HEK293 (cell line): Measurements from ENCODE around the gene SLC29A3.

Source experiments
- CTCF ChIA-PET: fragments of 350-600 bp; formaldehyde crosslinking; extraction: SDS; loops from one replicate; lab custom pipeline; 2021; ENCODE audit warnings: antibody characterized with exemption; lab: Yijun Ruan, JAX
- POLR2A ChIA-PET: fragments of 300-600 bp; formaldehyde crosslinking; extraction: SDS; loops from one replicate; lab custom pipeline; 2020; ENCODE audit warnings: antibody characterized with exemption, inconsistent platforms; lab: Yijun Ruan, JAX
- H3K27ac ChIP-seq: fragments of 200-500 bp; sonication (Bioruptor generic); 2 replicates; pipeline ENCODE4 v1.5.1; 2014; ENCODE audit warnings: low read depth, low read length, control low read depth, inconsistent platforms; ENCODE audit errors: extremely low read depth
- H3K36me3 ChIP-seq, 2 experiments: fragments of 200-500 bp in 1 of 2; sonication (Bioruptor generic) in 1 of 2; 1 replicate in 1 of 2; 2 replicates in 1 of 2; pipeline ENCODE4 v1.5.1; 2014 to 2017; ENCODE audit warnings: inconsistent platforms in 2 of 2, low read length in 2 of 2; ENCODE audit not compliant: control insufficient read depth in 2 of 2, insufficient read depth in 1 of 2
- H3K4me1 ChIP-seq: fragments of 200-500 bp; sonication (Bioruptor generic); 2 replicates; pipeline ENCODE4 v1.5.1; 2014; ENCODE audit warnings: mild to moderate bottlenecking, low read length, inconsistent platforms; ENCODE audit not compliant: control insufficient read depth, insufficient read depth
- H3K4me3 ChIP-seq: 2 replicates; pipeline ENCODE4 v1.5.1; 2011; ENCODE audit warnings: low read depth, mild to moderate bottlenecking, control low read depth, low read length, moderate library complexity
- H3K9me3 ChIP-seq: fragments of 200-500 bp; sonication (Bioruptor generic); 2 replicates; pipeline ENCODE4 v1.5.1; 2014; ENCODE audit warnings: low read depth, low read length, inconsistent platforms; ENCODE audit not compliant: control insufficient read depth, insufficient read depth
- GFI1B ChIP-seq: fragments of 450-650 bp; formaldehyde crosslinking; IDR thresholded peaks from 2 replicates; pipeline ENCODE4 v1.5.1; 2016; ENCODE audit warnings: missing biosample characterization, missing genetic modification characterization
- GLI2 ChIP-seq: fragments of 450-650 bp; formaldehyde crosslinking; IDR thresholded peaks from 2 replicates; pipeline ENCODE4; 2017; ENCODE audit warnings: missing biosample characterization, missing genetic modification characterization, low read depth, borderline replicate concordance
- GLI4 ChIP-seq: fragments of 450-650 bp; formaldehyde crosslinking; IDR thresholded peaks from 2 replicates; pipeline ENCODE4 v1.5.1; 2016; ENCODE audit warnings: missing biosample characterization, missing genetic modification characterization
- GLIS1 ChIP-seq: fragments of 450-650 bp; formaldehyde crosslinking; IDR thresholded peaks from 2 replicates; pipeline ENCODE4 v1.5.1; 2016; ENCODE audit warnings: missing biosample characterization, missing genetic modification characterization
- IKZF3 ChIP-seq: fragments of 450-650 bp; IDR thresholded peaks from 2 replicates; pipeline ENCODE4 v1.5.0; 2018; ENCODE audit warnings: missing biosample characterization, mild to moderate bottlenecking, missing genetic modification characterization, moderate library complexity
- KLF1 ChIP-seq: fragments of 450-650 bp; formaldehyde crosslinking; IDR thresholded peaks from 2 replicates; pipeline ENCODE4 v1.5.1; 2016; ENCODE audit warnings: missing biosample characterization, missing genetic modification characterization
- RBAK ChIP-seq: fragments of 450-650 bp; formaldehyde crosslinking; IDR thresholded peaks from 2 replicates; pipeline ENCODE4 v1.5.1; 2016; ENCODE audit warnings: missing biosample characterization, missing genetic modification characterization
- TCF7L2 ChIP-seq: IDR thresholded peaks from 2 replicates; pipeline ENCODE4 v1.6.1; 2011; ENCODE audit warnings: low read depth, mild to moderate bottlenecking, inconsistent platforms, low read length, moderate library complexity, borderline replicate concordance
- TRIM28 ChIP-seq: IDR thresholded peaks from 2 replicates; pipeline ENCODE4 v1.6.1; 2011; ENCODE audit warnings: low read length, control low read depth, borderline replicate concordance
- ZBTB17 ChIP-seq: fragments of 450-650 bp; formaldehyde crosslinking; IDR thresholded peaks from 2 replicates; pipeline ENCODE4 v1.5.1; 2016; ENCODE audit warnings: missing biosample characterization, missing genetic modification characterization
- ZBTB26 ChIP-seq: fragments of 450-650 bp; formaldehyde crosslinking; optimal IDR thresholded peaks from 2 replicates; pipeline ENCODE3; 2016; ENCODE audit warnings: missing biosample characterization, mild to moderate bottlenecking, missing genetic modification characterization
- ZBTB44 ChIP-seq: fragments of 450-650 bp; IDR thresholded peaks from 2 replicates; pipeline ENCODE4 v1.5.1; 2018; ENCODE audit warnings: missing biosample characterization, mild to moderate bottlenecking, missing genetic modification characterization
- ZBTB48 ChIP-seq: fragments of 450-650 bp; formaldehyde crosslinking; IDR thresholded peaks from 2 replicates; pipeline ENCODE4 v1.5.1; 2016; ENCODE audit warnings: missing biosample characterization, missing genetic modification characterization
- ZEB2 ChIP-seq: fragments of 450-650 bp; formaldehyde crosslinking; IDR thresholded peaks from 2 replicates; pipeline ENCODE4 v1.5.1; 2016; ENCODE audit warnings: missing biosample characterization, missing genetic modification characterization
- ZIC2 ChIP-seq: fragments of 450-650 bp; formaldehyde crosslinking; IDR thresholded peaks from 2 replicates; pipeline ENCODE4 v1.5.1; 2016; ENCODE audit warnings: missing biosample characterization, missing genetic modification characterization
- ZNF132 ChIP-seq: fragments of 450-650 bp; formaldehyde crosslinking; IDR thresholded peaks from 2 replicates; pipeline ENCODE4 v1.5.1; 2017; ENCODE audit warnings: missing biosample characterization, missing genetic modification characterization, borderline replicate concordance
- ZNF184 ChIP-seq: fragments of 450-650 bp; IDR thresholded peaks from 2 replicates; pipeline ENCODE4 v1.5.1; 2018; ENCODE audit warnings: missing biosample characterization, mild to moderate bottlenecking, missing genetic modification characterization
- ZNF19 ChIP-seq: fragments of 450-650 bp; formaldehyde crosslinking; IDR thresholded peaks from 2 replicates; pipeline ENCODE4; 2016; ENCODE audit warnings: missing biosample characterization, missing genetic modification characterization, low read depth
- ZNF202 ChIP-seq: fragments of 450-650 bp; formaldehyde crosslinking; IDR thresholded peaks from 2 replicates; pipeline ENCODE4 v1.5.1; 2016; ENCODE audit warnings: missing biosample characterization, missing genetic modification characterization, borderline replicate concordance
- ZNF214 ChIP-seq: fragments of 450-650 bp; formaldehyde crosslinking; IDR thresholded peaks from 2 replicates; pipeline ENCODE4 v1.5.1; 2017; ENCODE audit warnings: missing biosample characterization, mild to moderate bottlenecking, missing genetic modification characterization, borderline replicate concordance
- ZNF239 ChIP-seq: fragments of 450-650 bp; formaldehyde crosslinking; IDR thresholded peaks from 2 replicates; pipeline ENCODE4 v1.5.1; 2016; ENCODE audit warnings: missing biosample characterization, missing genetic modification characterization
- ZNF341 ChIP-seq: fragments of 450-650 bp; formaldehyde crosslinking; IDR thresholded peaks from 2 replicates; pipeline ENCODE4; 2016; ENCODE audit warnings: low read depth, missing biosample characterization, missing genetic modification characterization
- ZNF362 ChIP-seq: fragments of 450-650 bp; formaldehyde crosslinking; IDR thresholded peaks from 2 replicates; pipeline ENCODE4 v1.5.1; 2016; ENCODE audit warnings: missing biosample characterization, missing genetic modification characterization
- ZNF658 ChIP-seq: fragments of 450-650 bp; formaldehyde crosslinking; IDR thresholded peaks from 2 replicates; pipeline ENCODE4; 2016; ENCODE audit warnings: missing biosample characterization, missing genetic modification characterization
- ZNF664 ChIP-seq: fragments of 450-650 bp; formaldehyde crosslinking; IDR thresholded peaks from 2 replicates; pipeline ENCODE4 v1.5.1; 2016; ENCODE audit warnings: missing biosample characterization, missing genetic modification characterization
- ZNF670 ChIP-seq: fragments of 450-650 bp; formaldehyde crosslinking; IDR thresholded peaks from 2 replicates; pipeline ENCODE4 v1.5.1; 2016; ENCODE audit warnings: missing biosample characterization, missing genetic modification characterization, low read depth
- ZNF76 ChIP-seq: fragments of 450-650 bp; formaldehyde crosslinking; IDR thresholded peaks from 2 replicates; pipeline ENCODE4; 2016; ENCODE audit warnings: low read depth, missing biosample characterization, missing genetic modification characterization, borderline replicate concordance
- ZNF785 ChIP-seq: fragments of 450-650 bp; formaldehyde crosslinking; IDR thresholded peaks from 2 replicates; pipeline ENCODE4 v1.5.1; 2016; ENCODE audit warnings: missing biosample characterization, missing genetic modification characterization
- ZNF791 ChIP-seq: fragments of 450-650 bp; formaldehyde crosslinking; IDR thresholded peaks from 2 replicates; pipeline ENCODE4 v1.5.1; 2016; ENCODE audit warnings: missing biosample characterization, missing genetic modification characterization
- ZSCAN4 ChIP-seq: fragments of 450-650 bp; formaldehyde crosslinking; IDR thresholded peaks from 2 replicates; pipeline ENCODE4 v1.5.1; 2017; ENCODE audit warnings: missing biosample characterization, missing genetic modification characterization

The SLC29A3 gene

GRCh38 chr10:71289421-71290130 is 29.5 kb upstream of the SLC29A3 start:
- ChIA-PET POLR2A (no interaction called here), CTCF (interaction anchor here (1.1 to 1.3 kb wide), 3 partner anchors 14 to 386 kb away, joined by 3 to 4 read pairs (median 4); no protein-coding TSS in a partner anchor)
- peaks cover 3 to 100% of the 10 kb centered on the region in 2 experiments; a peak in 2 of 3 replicates for H3K36me3 ChIP-seq
- TF ChIP-seq ZNF341 (tag by site-specific recombination) (no peak), ZNF362 (tag by site-specific recombination) (no peak), ZBTB26 (no peak), ZNF791 (no peak), GFI1B (no peak), IKZF3 (no peak), ZNF658 (no peak), RBAK (tag by site-specific recombination) (no peak), ZBTB48 (tag by site-specific recombination) (no peak), ZIC2 (no peak), GLIS1 (tag by site-specific recombination) (no peak), ZNF76 (tag by site-specific recombination) (no peak), ZNF132 (tag by site-specific recombination) (no peak), ZEB2 (tag by site-specific recombination) (no peak), ZNF202 (tag by site-specific recombination) (no peak), GLI2 (tag by site-specific recombination) (no peak), ZNF664 (tag by site-specific recombination) (no peak), ZSCAN4 (no peak)
- H3K4me3 ChIP-seq: no peak overlapping the region
- H3K9me3 ChIP-seq: no peaks in the 10 kb centered on the region
- H3K4me1 ChIP-seq: no peaks in the 10 kb centered on the region
- no peak overlapping the region for H3K27ac ChIP-seq

GRCh38 chr10:71290331-71290730 is 28.7 kb upstream of the SLC29A3 start:
- no peaks in the 10 kb centered on the region for H3K4me1 ChIP-seq
- H3K27ac ChIP-seq: no peak overlapping the region
- CTCF ChIA-PET: interaction anchor here (1.2 kb wide), 1 partner anchor 387 kb away, joined by 4 read pairs; no protein-coding TSS in a partner anchor
- peaks cover 3 to 100% of the 10 kb centered on the region in 2 experiments; a peak in 2 of 3 replicates for H3K36me3 ChIP-seq
- H3K4me3 ChIP-seq: no peak overlapping the region
- POLR2A ChIA-PET: no interaction called here
- no peaks in the 10 kb centered on the region for H3K9me3 ChIP-seq
- TF ChIP-seq TCF7L2 (no peak), ZNF214 (no peak), ZNF239 (tag by site-specific recombination) (no peak), ZNF19 (tag by site-specific recombination) (no peak), ZBTB17 (tag by site-specific recombination) (no peak), ZNF670 (tag by site-specific recombination) (no peak), ZSCAN4 (no peak), ZNF184 (tag by site-specific recombination) (no peak), ZNF785 (tag by site-specific recombination) (no peak), KLF1 (tag by site-specific recombination) (no peak), ZBTB48 (tag by site-specific recombination) (no peak), ZBTB44 (tag by site-specific recombination) (no peak), TRIM28 (no peak), ZIC2 (no peak), GLI4 (no peak)
